KMS-11 (cell line): Measurements from ENCODE around the gene MAPK7.

Experiments
- H2AFZ ChIP-seq: fragments of 200-600 bp; sonication (generic); 2 replicates; pipeline ENCODE4 v1.6.1; 2016; ENCODE audit warnings: antibody characterized with exemption, mixed run types, low read depth
- H3K27ac ChIP-seq: fragments of 200-600 bp; sonication (generic); 2 replicates; pipeline ENCODE4 v1.6.1; 2016; ENCODE audit warnings: mild to moderate bottlenecking, mixed run types
- H3K27me3 ChIP-seq: fragments of 200-600 bp; sonication (generic); 2 replicates; pipeline ENCODE4 v1.6.1; 2017; ENCODE audit warnings: mild to moderate bottlenecking, low read depth, mixed run types, moderate library complexity; ENCODE audit not compliant: insufficient read depth
- H3K36me3 ChIP-seq: fragments of 200-600 bp; sonication (generic); 2 replicates; pipeline ENCODE4 v1.6.1; 2017; ENCODE audit warnings: mild to moderate bottlenecking, mixed run types; ENCODE audit not compliant: insufficient read depth
- H3K4me1 ChIP-seq: fragments of 200-600 bp; sonication (generic); 2 replicates; pipeline ENCODE4 v1.6.1; 2016; ENCODE audit warnings: mild to moderate bottlenecking, low read depth, mixed run types; ENCODE audit not compliant: poor library complexity, severe bottlenecking
- H3K4me2 ChIP-seq: fragments of 200-600 bp; sonication (generic); 2 replicates; pipeline ENCODE4 v1.7.0; 2016; ENCODE audit warnings: mild to moderate bottlenecking, mixed run types
- H3K4me3 ChIP-seq: fragments of 200-600 bp; sonication (generic); IDR thresholded peaks from 2 replicates; pipeline ENCODE4 v1.6.1; 2017; ENCODE audit warnings: low read depth, low read length, mixed read lengths; ENCODE audit not compliant: insufficient read depth
- H3K79me2 ChIP-seq: fragments of 200-600 bp; sonication (generic); 2 replicates; pipeline ENCODE4 v1.6.1; 2016; ENCODE audit warnings: low read depth, mixed run types; ENCODE audit not compliant: insufficient read depth
- H3K9ac ChIP-seq: fragments of 200-600 bp; sonication (generic); 2 replicates; pipeline ENCODE4 v1.6.1; 2016; ENCODE audit warnings: mild to moderate bottlenecking, mixed run types
- H4K20me1 ChIP-seq: fragments of 200-600 bp; sonication (generic); 2 replicates; pipeline ENCODE4 v1.6.1; 2016; ENCODE audit warnings: mild to moderate bottlenecking, mixed run types; ENCODE audit not compliant: insufficient read depth
- CTCF ChIP-seq: fragments of 200-600 bp; sonication (generic); conservative IDR thresholded peaks from 2 replicates; pipeline ENCODE4 v1.6.1; 2017; ENCODE audit warnings: low read depth, mild to moderate bottlenecking, antibody characterized with exemption, low read length, moderate library complexity, mixed read lengths

Gene MAPK7

GRCh38 chr17:19360772-19361171 is 17.5 kb upstream of the MAPK7 start:
- no peak for TF ChIP-seq CTCF
- no peak overlapping the region for H3K4me2 ChIP-seq

GRCh38 chr17:19361326-19361725 is 17.0 kb upstream of the MAPK7 start:
- Histone ChIP-seq H3K27ac (no peak overlapping the region), H3K36me3 (no peaks in the 10 kb centered on the region), H3K4me2 (peak overlapping the region; percentile 73; the same call in 1 of the 2 replicates)

More at GRCh38 chr17:19360772-19361171, 17.5 kb upstream of the MAPK7 start:
- Histone ChIP-seq H3K4me1 (peaks cover 8% of the 10 kb centered on the region), H3K27me3 (no peaks in the 10 kb centered on the region), H3K36me3 (no peaks in the 10 kb centered on the region), H3K9ac (no peak overlapping the region), H4K20me1 (no peaks in the 10 kb centered on the region), H2AFZ (no peak overlapping the region), H3K4me3 (no peak overlapping the region), H3K27ac (no peak overlapping the region), H3K79me2 (no peaks in the 10 kb centered on the region)

GRCh38 chr17:19361944-19362276 is 16.4 kb upstream of the MAPK7 start:
- Histone ChIP-seq H3K4me3 (no peak overlapping the region), H3K27me3 (no peaks in the 10 kb centered on the region), H3K79me2 (no peaks in the 10 kb centered on the region), H3K9ac (peak overlapping the region; percentile 81), H4K20me1 (no peaks in the 10 kb centered on the region), H3K36me3 (no peaks in the 10 kb centered on the region), H3K4me1 (peaks cover 8% of the 10 kb centered on the region), H2AFZ (peak overlapping the region; percentile 93), H3K27ac (peak overlapping the region; percentile 68; the same call in 1 of the 2 replicates), H3K4me2 (peak overlapping the region; percentile 73)
- no peak for TF ChIP-seq CTCF

More at GRCh38 chr17:19361326-19361725, 17.0 kb upstream of the MAPK7 start:
- H3K4me1 ChIP-seq, result peaks cover 8% of the 10 kb centered on the region
- no peak overlapping the region for H2AFZ ChIP-seq
- no peaks in the 10 kb centered on the region for H3K79me2 ChIP-seq
- TF ChIP-seq CTCF, result no peak
- no peak overlapping the region for H3K4me3 ChIP-seq
- no peaks in the 10 kb centered on the region for H3K27me3 ChIP-seq
- no peak overlapping the region for H3K9ac ChIP-seq
- H4K20me1 ChIP-seq, result no peaks in the 10 kb centered on the region

- Histone ChIP-seq H3K36me3 (no peaks in the 10 kb centered on the region), H2AFZ (peak within 1 kb of the TSS; percentile 93), H3K4me3 (no peak within 1 kb of the TSS), H3K4me1 (peaks cover 8% of the 10 kb centered on the region), H3K79me2 (no peaks in the 10 kb centered on the region), H3K27me3 (no peaks in the 10 kb centered on the region), H3K9ac (peak within 1 kb of the TSS; percentile 81), H4K20me1 (no peaks in the 10 kb centered on the region), H3K4me2 (peak within 1 kb of the TSS; percentile 73), H3K27ac (peak within 1 kb of the TSS; percentile 68)
- TF ChIP-seq CTCF, result peak; percentile 81
Observed at GRCh38 chr17:19362277-19363113, 15.8 kb upstream of the MAPK7 start, which contains the start of gene B9D1. Gene B9D1, minus strand, starts transcription at chr17:19362723. Its CDS starts 154 bp downstream, at chr17:19362569.
